ENCODE data around the gene SRPK2.
"Not testable (repeated sequence)": the region's sequence is repeated elsewhere in the genome, so short reads cannot be mapped to it uniquely, and the experiment has no call there.

The SRPK2 gene

DNA sequence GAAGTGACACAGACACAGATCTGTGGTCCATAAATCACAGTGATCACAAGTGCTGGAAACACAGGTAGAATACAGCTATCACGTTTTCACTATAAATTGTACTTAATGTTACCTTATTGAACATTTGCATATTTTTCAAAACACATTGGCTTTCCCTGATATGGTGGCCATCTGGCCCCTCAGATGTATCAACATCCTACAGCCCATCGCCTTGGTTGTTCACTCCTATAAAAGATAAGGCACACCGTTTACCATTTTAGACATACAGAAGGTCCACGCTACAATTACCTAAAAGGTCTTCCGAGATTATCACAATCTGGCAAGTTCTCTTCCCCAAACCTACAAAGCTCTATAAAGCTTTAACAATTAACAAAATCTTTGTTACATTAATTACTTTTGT lies 91.4 kb downstream of the SRPK2 start:
- H3K27me3 ChIP-seq (ENCODE audit: insufficient read depth, low read depth) = no peaks in the 10 kb centered on the region
- TF ChIP-seq, protein P1, sequence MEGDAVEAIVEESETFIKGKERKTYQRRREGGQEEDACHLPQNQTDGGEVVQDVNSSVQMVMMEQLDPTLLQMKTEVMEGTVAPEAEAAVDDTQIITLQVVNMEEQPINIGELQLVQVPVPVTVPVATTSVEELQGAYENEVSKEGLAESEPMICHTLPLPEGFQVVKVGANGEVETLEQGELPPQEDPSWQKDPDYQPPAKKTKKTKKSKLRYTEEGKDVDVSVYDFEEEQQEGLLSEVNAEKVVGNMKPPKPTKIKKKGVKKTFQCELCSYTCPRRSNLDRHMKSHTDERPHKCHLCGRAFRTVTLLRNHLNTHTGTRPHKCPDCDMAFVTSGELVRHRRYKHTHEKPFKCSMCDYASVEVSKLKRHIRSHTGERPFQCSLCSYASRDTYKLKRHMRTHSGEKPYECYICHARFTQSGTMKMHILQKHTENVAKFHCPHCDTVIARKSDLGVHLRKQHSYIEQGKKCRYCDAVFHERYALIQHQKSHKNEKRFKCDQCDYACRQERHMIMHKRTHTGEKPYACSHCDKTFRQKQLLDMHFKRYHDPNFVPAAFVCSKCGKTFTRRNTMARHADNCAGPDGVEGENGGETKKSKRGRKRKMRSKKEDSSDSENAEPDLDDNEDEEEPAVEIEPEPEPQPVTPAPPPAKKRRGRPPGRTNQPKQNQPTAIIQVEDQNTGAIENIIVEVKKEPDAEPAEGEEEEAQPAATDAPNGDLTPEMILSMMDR (conservative IDR thresholded peaks at IDR 0.05; ENCODE audit: low read depth, low read length) = no peak
- peaks cover 88% of the 10 kb centered on the region for H3K4me1 ChIP-seq (ENCODE audit: low read depth, poor library complexity, severe bottlenecking)
- H3K79me2 ChIP-seq (ENCODE audit: insufficient read depth, low read depth) = peaks cover 98% of the 10 kb centered on the region
- peak overlapping the region; percentile 88 for H3K27ac ChIP-seq
- H3K9ac ChIP-seq = no peak overlapping the region
- H3K36me3 ChIP-seq (ENCODE audit: insufficient read depth) = no peaks in the 10 kb centered on the region
- no peak overlapping the region for H2AFZ ChIP-seq (ENCODE audit: low read depth)
- peak overlapping the region; percentile 93; the same call in 1 of the 2 replicates for H3K4me2 ChIP-seq
- no peaks in the 10 kb centered on the region for H4K20me1 ChIP-seq (ENCODE audit: insufficient read depth)
- H3K4me3 ChIP-seq (IDR thresholded peaks at IDR 0.05; ENCODE audit: insufficient read depth, low read depth, low read length) = no peak overlapping the region

DNA sequence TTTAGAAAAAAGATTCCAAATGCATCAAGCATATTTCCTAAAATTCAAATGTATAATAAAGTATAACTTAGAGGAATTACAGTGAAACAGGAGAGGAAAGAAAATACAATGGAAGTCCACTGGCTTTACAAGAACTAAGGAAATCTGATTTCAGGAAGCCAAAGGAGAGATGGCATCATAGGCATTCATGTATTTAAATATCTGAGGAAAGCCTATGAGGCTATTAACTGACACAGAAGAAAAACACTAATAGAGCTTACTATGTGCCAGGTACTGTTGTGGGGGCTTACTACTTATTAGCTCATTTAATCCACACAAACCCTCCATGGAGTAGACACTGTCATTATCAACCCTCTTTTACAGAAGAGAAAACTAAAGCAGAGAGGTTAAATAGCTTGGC lies 92.2 kb downstream of the SRPK2 start:
- H3K79me2 ChIP-seq (ENCODE audit: insufficient read depth, low read depth) = peaks cover 91% of the 10 kb centered on the region
- no peak overlapping the region for H3K4me3 ChIP-seq (IDR thresholded peaks at IDR 0.05; ENCODE audit: insufficient read depth, low read depth, low read length)
- no peak overlapping the region for H2AFZ ChIP-seq (ENCODE audit: low read depth)
- no peaks in the 10 kb centered on the region for H3K36me3 ChIP-seq (ENCODE audit: insufficient read depth)
- peaks cover 80% of the 10 kb centered on the region for H3K4me1 ChIP-seq (ENCODE audit: low read depth, poor library complexity, severe bottlenecking)
- peak overlapping the region; percentile 88 for H3K27ac ChIP-seq
- no peak overlapping the region for H3K9ac ChIP-seq
- TF ChIP-seq, protein P1 (conservative IDR thresholded peaks at IDR 0.05; ENCODE audit: low read depth, low read length) = no peak
- H4K20me1 ChIP-seq (ENCODE audit: insufficient read depth) = no peaks in the 10 kb centered on the region
- peak overlapping the region; percentile 93 for H3K4me2 ChIP-seq
- no peaks in the 10 kb centered on the region for H3K27me3 ChIP-seq (ENCODE audit: insufficient read depth, low read depth)

DNA sequence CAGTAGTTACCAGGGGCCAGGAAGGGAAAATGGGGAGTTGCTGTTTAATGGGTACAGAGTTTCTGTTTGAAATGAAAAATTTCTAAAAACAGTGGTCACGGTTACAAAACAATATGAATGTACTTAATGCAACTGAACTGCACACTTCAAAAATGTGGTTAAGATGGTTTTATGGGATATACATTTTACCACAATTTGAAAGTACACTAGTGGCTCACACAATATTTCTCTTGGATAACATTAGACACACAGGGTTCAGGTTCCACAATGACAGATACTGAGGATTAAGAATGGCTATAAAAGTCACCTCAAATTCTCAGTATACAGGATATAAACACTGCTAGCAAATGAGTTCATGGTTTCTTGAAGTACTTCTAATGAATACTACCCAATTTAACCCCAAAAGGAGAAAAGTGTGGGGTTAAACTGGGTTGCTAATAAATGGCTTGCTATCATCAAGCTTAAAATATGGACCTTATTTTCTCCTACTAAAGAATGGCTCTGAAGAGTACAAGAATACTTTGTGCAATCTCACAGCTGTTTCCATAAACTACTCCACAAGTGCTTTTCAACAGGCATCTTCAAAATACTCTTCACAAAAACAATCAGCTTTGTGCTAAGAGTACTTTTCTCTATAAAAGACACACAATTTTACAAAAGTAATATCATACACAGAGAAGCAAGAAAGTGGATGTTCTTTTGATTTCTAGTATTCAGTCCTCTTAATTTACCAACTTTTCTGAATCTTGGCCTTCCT lies 92.9 kb downstream of the SRPK2 start:
- Histone ChIP-seq H3K36me3 (ENCODE audit: insufficient read depth) (no peaks in the 10 kb centered on the region), H3K4me1 (ENCODE audit: low read depth, poor library complexity, severe bottlenecking) (peaks cover 73% of the 10 kb centered on the region), H3K9ac (no peak overlapping the region), H3K27me3 (ENCODE audit: insufficient read depth, low read depth) (no peaks in the 10 kb centered on the region), H2AFZ (ENCODE audit: low read depth) (no peak overlapping the region), H4K20me1 (ENCODE audit: insufficient read depth) (no peaks in the 10 kb centered on the region), H3K4me3 (IDR thresholded peaks at IDR 0.05; ENCODE audit: insufficient read depth, low read depth, low read length) (no peak overlapping the region), H3K27ac (peak overlapping the region; percentile 88), H3K79me2 (ENCODE audit: insufficient read depth, low read depth) (peaks cover 86% of the 10 kb centered on the region), H3K4me2 (peak overlapping the region; percentile 93)
- TF ChIP-seq, protein P1 (conservative IDR thresholded peaks at IDR 0.05; ENCODE audit: low read depth, low read length) = no peak

DNA sequence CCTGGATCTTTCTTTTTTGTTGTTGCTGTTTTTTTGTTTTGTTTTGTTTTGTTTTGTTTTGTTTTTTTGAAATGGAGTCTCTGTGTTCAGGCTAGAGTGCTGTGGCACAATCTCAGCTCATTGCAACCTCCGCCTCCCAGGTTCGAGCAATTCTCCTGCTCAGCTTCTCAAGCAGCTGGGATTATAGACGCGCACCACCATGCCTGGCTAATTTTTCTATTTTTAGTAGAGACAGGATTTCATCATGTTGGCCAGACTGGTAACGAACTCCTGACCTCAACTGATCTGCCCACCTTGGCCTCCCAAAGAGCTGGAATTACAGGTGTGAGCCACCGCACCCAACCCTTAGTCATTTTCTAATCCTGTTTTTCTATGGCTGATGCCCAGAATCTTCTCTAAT lies 94.2 kb downstream of the SRPK2 start:
- H3K4me2 ChIP-seq; H3K4me3 ChIP-seq (IDR thresholded peaks at IDR 0.05; ENCODE audit: insufficient read depth, low read depth, low read length); H3K9ac ChIP-seq; H3K27ac ChIP-seq; H3K27me3 ChIP-seq (ENCODE audit: insufficient read depth, low read depth); H3K36me3 ChIP-seq (ENCODE audit: insufficient read depth); H4K20me1 ChIP-seq (ENCODE audit: insufficient read depth); H2AFZ ChIP-seq (ENCODE audit: low read depth): not testable (repeated sequence)
- Histone ChIP-seq H3K4me1 (ENCODE audit: low read depth, poor library complexity, severe bottlenecking) (peaks cover 68% of the 10 kb centered on the region), H3K79me2 (ENCODE audit: insufficient read depth, low read depth) (peaks cover 83% of the 10 kb centered on the region)

DNA sequence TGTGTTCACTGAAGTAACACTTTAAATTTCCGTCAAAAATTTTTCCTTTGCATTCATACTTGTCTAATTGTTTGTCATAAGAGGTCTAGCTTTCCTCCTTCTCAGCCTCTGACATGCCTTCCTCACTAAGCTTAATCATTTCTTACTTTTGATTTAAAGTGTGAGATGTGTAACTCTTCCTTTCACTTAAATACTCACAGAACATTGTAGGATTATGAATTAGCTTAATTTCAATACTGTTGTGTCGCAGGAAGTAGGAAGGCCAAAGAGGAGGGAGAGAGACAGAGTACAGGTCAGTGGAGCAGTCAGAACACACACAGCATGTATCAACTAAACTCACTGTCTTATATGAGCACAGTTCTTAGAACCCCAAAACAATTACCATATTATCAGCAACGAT lies 99.0 kb downstream of the SRPK2 start:
- no peak overlapping the region for H3K9ac ChIP-seq
- H3K4me1 ChIP-seq (ENCODE audit: low read depth, poor library complexity, severe bottlenecking) = peaks cover 21% of the 10 kb centered on the region
- H3K27ac ChIP-seq = no peak overlapping the region
- H3K4me2 ChIP-seq = no peak overlapping the region
- H3K4me3 ChIP-seq (IDR thresholded peaks at IDR 0.05; ENCODE audit: insufficient read depth, low read depth, low read length) = no peak overlapping the region
- no peaks in the 10 kb centered on the region for H3K36me3 ChIP-seq (ENCODE audit: insufficient read depth)
- H3K79me2 ChIP-seq (ENCODE audit: insufficient read depth, low read depth) = peaks cover 71% of the 10 kb centered on the region; the same call in 1 of the 2 replicates
- no peaks in the 10 kb centered on the region for H3K27me3 ChIP-seq (ENCODE audit: insufficient read depth, low read depth)
- H4K20me1 ChIP-seq (ENCODE audit: insufficient read depth) = no peaks in the 10 kb centered on the region
- no peak overlapping the region for H2AFZ ChIP-seq (ENCODE audit: low read depth)
- TF ChIP-seq, protein P1 (conservative IDR thresholded peaks at IDR 0.05; ENCODE audit: low read depth, low read length) = no peak
